GM20000 (cell line): ENCODE results near the gene SLU7.

ENCODE experiments used
- DNase-seq: peaks from one replicate; pipeline ENCODE4 v3.0.0; 2012; ENCODE audit warnings: low spot score
- TF ChIP-seq, protein P1 (sequence below): IDR thresholded peaks from 2 replicates; pipeline ENCODE4 v1.5.1; 2012; ENCODE audit warnings: mild to moderate bottlenecking, control low read depth; ENCODE audit errors: extremely low read depth, missing control alignments

SLU7 gene

DNA sequence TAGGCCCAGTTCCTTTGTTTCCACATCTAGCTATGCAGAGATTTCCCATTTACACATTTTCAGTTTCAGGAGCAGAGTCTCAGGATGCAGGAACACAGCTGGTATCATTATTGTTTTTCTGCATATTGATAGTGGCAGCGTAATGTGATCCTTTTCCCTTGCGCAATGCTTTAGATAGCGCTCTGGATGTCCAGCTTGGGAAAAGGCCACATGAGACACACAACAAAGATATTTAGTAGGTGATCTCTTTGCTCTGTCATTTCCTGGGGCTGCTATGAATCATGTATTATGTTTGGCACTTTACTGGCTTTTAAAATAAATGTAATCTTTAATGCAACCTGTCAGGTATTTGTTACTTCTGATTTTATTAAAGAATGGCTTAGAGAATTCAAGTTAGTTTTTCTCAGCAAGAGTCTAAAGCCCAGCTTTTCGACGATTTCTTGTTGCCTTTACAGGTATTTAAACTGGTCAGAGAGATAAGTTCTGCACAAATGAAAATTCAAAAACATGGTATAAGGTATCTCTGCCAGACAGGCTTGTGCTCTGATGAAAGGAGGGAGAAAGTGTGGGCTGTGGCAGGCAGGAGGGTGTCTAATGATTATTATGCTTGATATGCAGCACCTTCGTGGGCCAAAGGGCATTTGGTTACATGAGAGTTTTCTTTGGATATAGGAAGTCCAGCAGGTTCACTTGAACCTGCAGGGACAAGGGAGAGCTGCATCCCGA, 45.0 kb upstream of the SLU7 start:
- no peak for DNase-seq
- TF ChIP-seq, protein P1, sequence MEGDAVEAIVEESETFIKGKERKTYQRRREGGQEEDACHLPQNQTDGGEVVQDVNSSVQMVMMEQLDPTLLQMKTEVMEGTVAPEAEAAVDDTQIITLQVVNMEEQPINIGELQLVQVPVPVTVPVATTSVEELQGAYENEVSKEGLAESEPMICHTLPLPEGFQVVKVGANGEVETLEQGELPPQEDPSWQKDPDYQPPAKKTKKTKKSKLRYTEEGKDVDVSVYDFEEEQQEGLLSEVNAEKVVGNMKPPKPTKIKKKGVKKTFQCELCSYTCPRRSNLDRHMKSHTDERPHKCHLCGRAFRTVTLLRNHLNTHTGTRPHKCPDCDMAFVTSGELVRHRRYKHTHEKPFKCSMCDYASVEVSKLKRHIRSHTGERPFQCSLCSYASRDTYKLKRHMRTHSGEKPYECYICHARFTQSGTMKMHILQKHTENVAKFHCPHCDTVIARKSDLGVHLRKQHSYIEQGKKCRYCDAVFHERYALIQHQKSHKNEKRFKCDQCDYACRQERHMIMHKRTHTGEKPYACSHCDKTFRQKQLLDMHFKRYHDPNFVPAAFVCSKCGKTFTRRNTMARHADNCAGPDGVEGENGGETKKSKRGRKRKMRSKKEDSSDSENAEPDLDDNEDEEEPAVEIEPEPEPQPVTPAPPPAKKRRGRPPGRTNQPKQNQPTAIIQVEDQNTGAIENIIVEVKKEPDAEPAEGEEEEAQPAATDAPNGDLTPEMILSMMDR: no peak

DNA sequence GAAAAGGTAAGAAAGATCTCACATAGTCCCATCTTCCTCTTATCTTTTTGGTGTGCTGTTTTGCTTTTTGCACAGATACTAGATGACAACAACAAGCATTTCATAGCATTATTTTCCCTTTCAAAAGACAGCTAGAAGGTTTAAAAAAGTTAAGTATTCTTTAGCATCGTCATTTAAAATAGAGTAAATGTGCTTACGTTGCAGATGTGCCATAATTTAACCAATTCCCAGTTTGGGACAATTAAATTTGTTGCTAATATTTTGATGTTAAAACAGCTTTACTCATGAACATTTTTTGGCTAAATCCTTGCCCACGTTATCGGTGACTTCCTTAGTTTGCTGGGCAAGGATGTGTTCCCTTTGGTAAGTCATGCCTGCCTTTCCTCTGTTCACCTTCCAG, 44.3 kb upstream of the SLU7 start:
- TF ChIP-seq, protein P1: no peak
- DNase-seq: no peak

DNA sequence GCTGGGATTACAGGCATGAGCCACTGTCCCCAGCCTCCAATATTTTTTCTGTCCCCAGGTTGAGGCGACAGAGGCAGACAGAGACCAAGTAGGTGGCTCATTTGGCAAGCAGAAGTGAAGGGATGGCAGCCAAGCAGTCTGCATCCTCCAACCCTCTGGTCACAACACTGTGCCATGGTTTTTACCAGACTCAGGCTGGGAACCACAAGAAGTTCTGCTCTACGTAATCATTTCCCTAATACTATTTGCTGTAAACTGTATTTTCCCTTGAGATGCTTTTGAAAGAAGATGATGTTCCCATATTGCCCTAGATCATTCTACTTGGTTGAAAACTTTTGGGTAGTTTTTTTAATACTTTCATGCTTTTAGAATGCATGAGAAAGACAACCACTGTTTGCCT, 43.3 kb upstream of the SLU7 start:
- DNase-seq: no peak
- TF ChIP-seq, protein P1: no peak

DNA sequence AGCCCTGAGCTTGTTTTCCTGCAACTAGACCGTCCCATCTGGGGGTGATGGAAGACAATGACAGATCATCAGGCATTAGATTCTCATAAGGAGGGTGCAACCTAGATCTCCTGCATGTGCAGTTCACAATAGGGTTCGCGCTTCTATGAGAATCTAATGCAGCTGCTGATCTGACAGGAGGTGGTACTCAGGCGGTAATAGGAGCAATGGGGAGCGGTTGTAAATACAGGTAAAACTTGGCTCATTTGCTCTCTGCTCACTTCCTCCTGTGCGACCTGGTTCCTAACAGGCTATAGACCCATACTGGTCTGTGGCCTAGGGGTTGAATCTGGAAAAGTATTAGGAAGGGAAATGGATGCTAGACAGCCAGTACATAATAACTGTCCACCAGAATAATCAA, 42.5 kb upstream of the SLU7 start:
- no peak for DNase-seq
- TF ChIP-seq, protein P1: no peak

DNA sequence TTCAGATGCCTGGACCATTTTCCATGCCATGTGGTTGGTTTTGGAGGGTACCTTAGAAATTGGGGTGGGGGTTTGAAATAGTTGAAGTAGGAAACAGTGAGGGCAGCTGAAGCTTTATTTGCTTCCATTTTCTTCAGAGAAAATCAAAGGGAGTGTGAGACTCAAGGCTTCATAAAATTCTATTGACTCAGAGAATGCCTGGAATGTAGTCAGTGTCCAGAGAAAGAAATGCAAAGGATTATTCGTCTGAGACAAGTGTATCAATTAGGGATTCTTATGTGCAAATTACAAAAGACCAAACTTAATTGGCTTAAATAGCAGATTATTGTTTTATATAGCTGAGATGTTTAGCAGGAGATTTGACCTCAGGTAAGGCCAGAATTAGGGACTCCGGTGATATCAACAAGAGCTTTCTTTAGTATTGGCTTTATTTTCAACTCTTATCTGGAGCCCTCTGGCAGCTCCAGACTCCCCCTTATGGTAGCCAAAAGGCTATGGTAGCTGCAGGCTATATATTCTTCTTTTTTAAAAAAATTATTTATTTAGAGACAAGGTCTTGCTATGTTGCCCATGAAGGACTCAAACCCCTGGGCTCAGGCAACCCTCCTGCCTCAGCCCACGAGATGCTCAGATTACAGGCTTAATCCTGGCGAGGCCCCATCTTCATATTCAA, 41.6 kb upstream of the SLU7 start:
- DNase-seq: no peak
- TF ChIP-seq, protein P1: no peak

DNA sequence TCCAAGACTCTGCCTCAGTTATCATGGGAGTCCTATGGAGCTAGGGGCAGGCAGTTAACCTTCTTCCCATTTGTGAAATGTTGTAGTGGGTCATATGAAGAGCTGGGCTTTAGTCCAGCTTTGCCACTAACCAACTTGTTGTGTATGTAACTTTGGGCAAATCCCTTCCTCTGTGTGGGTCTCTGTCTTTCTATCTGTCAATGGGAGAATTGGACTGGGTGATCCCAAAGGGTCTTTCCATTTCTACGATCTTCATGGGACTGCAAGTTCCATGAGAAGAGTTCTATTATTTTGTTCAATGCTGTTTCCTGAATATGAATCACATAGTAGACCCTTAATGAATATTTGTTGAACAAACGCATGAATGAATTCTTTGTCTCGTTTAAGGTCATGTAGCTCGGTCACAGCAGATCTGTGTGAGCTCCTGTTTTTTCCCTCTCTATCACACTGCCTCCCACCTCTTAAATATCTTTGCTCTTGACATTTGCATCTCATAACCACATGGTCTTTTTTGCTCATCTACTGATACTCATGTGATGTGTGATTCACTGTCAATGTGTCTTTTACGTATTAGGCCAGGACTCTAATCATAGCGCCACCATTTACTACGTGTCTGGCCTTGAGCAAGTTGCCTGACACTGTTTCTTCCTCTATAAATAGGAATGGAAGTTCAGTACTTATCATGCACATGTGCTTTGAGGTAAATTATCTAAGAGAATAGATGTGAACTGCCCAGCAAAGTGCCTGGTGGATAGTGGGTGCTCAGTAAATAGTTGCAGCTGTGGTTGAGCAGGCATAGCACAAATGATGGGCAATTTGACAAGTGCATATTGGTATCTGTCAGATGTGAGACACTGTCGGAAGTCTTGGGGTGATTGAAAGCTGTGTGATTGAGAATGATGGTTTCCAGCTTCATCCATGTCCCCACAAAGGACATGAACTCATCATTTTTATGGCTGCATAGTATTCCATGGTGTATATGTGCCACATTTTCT, 40.2 kb upstream of the SLU7 start:
- DNase-seq: peak; percentile 59
- TF ChIP-seq, protein P1: no peak
